Liver (tissue), 3 donors: ENCODE data around the gene UBE2D4.

ENCODE experiments used
- FOXA1 ChIP-seq: IDR thresholded peaks from 2 replicates; pipeline ENCODE4 v1.6.1; 2016; ENCODE audit warnings: antibody characterized with exemption
- FOXA2 ChIP-seq: IDR thresholded peaks from 2 replicates; pipeline ENCODE4 v1.6.1; 2016; ENCODE audit warnings: antibody characterized with exemption
- GABPA ChIP-seq, 2 donors: IDR thresholded peaks in 1 of 2; conservative IDR thresholded peaks in 1 of 2; 2 replicates each; pipeline ENCODE4 v1.6.1; 2016; ENCODE audit warnings: antibody characterized with exemption in 2 of 2, mild to moderate bottlenecking in 1 of 2, moderate library complexity in 1 of 2
- JUND ChIP-seq, 2 donors: IDR thresholded peaks; 2 replicates each; pipeline ENCODE4 v1.6.1; 2016; ENCODE audit warnings: antibody characterized with exemption in 2 of 2
- RAD21 ChIP-seq, 2 donors: IDR thresholded peaks; 2 replicates each; pipeline ENCODE4 v1.6.1; 2016; ENCODE audit warnings: antibody characterized with exemption in 2 of 2, mild to moderate bottlenecking in 2 of 2
- RXRA ChIP-seq, 2 donors: IDR thresholded peaks; 2 replicates each; pipeline ENCODE4 v1.6.1; 2017 to 2018; ENCODE audit warnings: antibody characterized with exemption in 2 of 2, mild to moderate bottlenecking in 1 of 2
- SP1 ChIP-seq: IDR thresholded peaks from 2 replicates; pipeline ENCODE4 v1.6.1; 2018; ENCODE audit warnings: antibody characterized with exemption, mild to moderate bottlenecking
- TAF1 ChIP-seq: conservative IDR thresholded peaks from 2 replicates; pipeline ENCODE4 v1.6.1; 2016; ENCODE audit warnings: antibody characterized with exemption, mild to moderate bottlenecking
- YY1 ChIP-seq: IDR thresholded peaks from 2 replicates; pipeline ENCODE4 v1.6.1; 2016; ENCODE audit warnings: antibody characterized with exemption, mild to moderate bottlenecking
- TF ChIP-seq, protein P1 (sequence below): fragments of 150-350 bp; IDR thresholded peaks from 2 replicates; pipeline ENCODE4 v1.5.1; 2017; ENCODE audit warnings: improper control_type of control experiment, low read depth, low read length; ENCODE audit not compliant: missing input control
- TF ChIP-seq, protein P2 (sequence below): IDR thresholded peaks from 2 replicates; pipeline ENCODE4 v1.6.1; 2016; ENCODE audit warnings: antibody characterized with exemption
- TF ChIP-seq, protein P3 (sequence below): IDR thresholded peaks from 2 replicates; pipeline ENCODE4 v1.6.1; 2016; ENCODE audit warnings: antibody characterized with exemption
- TF ChIP-seq, protein P4 (sequence below): IDR thresholded peaks from 2 replicates; pipeline ENCODE4 v1.6.1; 2016; ENCODE audit warnings: antibody characterized with exemption, mild to moderate bottlenecking
- TF ChIP-seq, protein P5 (sequence below): IDR thresholded peaks from 2 replicates; pipeline ENCODE4 v1.6.1; 2016; ENCODE audit warnings: antibody characterized with exemption
- donor health status: healthy.
- donor health status: healthy.

DNA sequence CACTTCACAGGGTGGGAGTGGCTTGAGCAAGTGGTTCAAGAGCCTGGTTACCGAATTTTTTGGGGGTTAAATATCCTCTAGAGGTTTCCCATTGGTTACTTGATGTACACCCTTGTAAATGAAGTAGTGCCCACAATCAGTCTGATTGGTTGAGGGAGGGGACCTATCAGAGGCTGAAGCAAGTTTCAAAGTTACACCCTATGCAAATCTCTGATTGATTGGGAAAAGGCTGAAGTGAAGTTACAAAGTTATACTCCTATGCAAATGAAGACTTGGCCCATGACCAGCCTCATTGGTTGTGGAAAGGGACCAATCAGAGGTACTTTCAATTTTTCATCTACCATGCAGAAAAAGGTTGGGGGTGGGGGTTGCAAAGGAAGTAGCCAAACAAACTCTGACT lies 34.7 kb downstream of the UBE2D4 start:
- TF ChIP-seq SP1 (no peak), YY1 (no peak), FOXA2 (no peak), RXRA (IDR thresholded peaks at IDR 0.05) (no peak), RAD21 (IDR thresholded peaks at IDR 0.05) (no peak), TAF1 (no peak), GABPA (IDR thresholded peaks at IDR 0.05 in 1 of 2, conservative IDR thresholded peaks at IDR 0.05 in 1 of 2) (no peak), JUND (IDR thresholded peaks at IDR 0.05) (no peak), FOXA1 (no peak)
- TF ChIP-seq, protein P1, sequence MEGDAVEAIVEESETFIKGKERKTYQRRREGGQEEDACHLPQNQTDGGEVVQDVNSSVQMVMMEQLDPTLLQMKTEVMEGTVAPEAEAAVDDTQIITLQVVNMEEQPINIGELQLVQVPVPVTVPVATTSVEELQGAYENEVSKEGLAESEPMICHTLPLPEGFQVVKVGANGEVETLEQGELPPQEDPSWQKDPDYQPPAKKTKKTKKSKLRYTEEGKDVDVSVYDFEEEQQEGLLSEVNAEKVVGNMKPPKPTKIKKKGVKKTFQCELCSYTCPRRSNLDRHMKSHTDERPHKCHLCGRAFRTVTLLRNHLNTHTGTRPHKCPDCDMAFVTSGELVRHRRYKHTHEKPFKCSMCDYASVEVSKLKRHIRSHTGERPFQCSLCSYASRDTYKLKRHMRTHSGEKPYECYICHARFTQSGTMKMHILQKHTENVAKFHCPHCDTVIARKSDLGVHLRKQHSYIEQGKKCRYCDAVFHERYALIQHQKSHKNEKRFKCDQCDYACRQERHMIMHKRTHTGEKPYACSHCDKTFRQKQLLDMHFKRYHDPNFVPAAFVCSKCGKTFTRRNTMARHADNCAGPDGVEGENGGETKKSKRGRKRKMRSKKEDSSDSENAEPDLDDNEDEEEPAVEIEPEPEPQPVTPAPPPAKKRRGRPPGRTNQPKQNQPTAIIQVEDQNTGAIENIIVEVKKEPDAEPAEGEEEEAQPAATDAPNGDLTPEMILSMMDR: no peak
- TF ChIP-seq, protein P2, sequence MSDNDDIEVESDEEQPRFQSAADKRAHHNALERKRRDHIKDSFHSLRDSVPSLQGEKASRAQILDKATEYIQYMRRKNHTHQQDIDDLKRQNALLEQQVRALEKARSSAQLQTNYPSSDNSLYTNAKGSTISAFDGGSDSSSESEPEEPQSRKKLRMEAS: no peak
- TF ChIP-seq, protein P3, sequence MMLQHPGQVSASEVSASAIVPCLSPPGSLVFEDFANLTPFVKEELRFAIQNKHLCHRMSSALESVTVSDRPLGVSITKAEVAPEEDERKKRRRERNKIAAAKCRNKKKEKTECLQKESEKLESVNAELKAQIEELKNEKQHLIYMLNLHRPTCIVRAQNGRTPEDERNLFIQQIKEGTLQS: no peak
- TF ChIP-seq, protein P4, sequence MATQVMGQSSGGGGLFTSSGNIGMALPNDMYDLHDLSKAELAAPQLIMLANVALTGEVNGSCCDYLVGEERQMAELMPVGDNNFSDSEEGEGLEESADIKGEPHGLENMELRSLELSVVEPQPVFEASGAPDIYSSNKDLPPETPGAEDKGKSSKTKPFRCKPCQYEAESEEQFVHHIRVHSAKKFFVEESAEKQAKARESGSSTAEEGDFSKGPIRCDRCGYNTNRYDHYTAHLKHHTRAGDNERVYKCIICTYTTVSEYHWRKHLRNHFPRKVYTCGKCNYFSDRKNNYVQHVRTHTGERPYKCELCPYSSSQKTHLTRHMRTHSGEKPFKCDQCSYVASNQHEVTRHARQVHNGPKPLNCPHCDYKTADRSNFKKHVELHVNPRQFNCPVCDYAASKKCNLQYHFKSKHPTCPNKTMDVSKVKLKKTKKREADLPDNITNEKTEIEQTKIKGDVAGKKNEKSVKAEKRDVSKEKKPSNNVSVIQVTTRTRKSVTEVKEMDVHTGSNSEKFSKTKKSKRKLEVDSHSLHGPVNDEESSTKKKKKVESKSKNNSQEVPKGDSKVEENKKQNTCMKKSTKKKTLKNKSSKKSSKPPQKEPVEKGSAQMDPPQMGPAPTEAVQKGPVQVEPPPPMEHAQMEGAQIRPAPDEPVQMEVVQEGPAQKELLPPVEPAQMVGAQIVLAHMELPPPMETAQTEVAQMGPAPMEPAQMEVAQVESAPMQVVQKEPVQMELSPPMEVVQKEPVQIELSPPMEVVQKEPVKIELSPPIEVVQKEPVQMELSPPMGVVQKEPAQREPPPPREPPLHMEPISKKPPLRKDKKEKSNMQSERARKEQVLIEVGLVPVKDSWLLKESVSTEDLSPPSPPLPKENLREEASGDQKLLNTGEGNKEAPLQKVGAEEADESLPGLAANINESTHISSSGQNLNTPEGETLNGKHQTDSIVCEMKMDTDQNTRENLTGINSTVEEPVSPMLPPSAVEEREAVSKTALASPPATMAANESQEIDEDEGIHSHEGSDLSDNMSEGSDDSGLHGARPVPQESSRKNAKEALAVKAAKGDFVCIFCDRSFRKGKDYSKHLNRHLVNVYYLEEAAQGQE: no peak
- TF ChIP-seq, protein P5, sequence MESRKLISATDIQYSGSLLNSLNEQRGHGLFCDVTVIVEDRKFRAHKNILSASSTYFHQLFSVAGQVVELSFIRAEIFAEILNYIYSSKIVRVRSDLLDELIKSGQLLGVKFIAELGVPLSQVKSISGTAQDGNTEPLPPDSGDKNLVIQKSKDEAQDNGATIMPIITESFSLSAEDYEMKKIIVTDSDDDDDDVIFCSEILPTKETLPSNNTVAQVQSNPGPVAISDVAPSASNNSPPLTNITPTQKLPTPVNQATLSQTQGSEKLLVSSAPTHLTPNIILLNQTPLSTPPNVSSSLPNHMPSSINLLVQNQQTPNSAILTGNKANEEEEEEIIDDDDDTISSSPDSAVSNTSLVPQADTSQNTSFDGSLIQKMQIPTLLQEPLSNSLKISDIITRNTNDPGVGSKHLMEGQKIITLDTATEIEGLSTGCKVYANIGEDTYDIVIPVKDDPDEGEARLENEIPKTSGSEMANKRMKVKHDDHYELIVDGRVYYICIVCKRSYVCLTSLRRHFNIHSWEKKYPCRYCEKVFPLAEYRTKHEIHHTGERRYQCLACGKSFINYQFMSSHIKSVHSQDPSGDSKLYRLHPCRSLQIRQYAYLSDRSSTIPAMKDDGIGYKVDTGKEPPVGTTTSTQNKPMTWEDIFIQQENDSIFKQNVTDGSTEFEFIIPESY: no peak
